Stomach (tissue), 4 donors: ENCODE measurements around the gene ARL4D.

Experiments
- CTCF ChIP-seq, 7 experiments: fragments of 450-650 bp in 4 of 7; fragments of 200-600 bp in 3 of 7; sonication (generic) in 3 of 7; IDR thresholded peaks; one replicate each; pipeline ENCODE4 v1.5.1; 2016 to 2019; ENCODE audit warnings: antibody characterized with exemption in 7 of 7, control low read depth in 2 of 7, mild to moderate bottlenecking in 1 of 7
- EP300 ChIP-seq: sonication (generic); formaldehyde crosslinking; IDR thresholded peaks from one replicate; pipeline ENCODE4 v1.6.1; 2017; ENCODE audit warnings: antibody characterized with exemption

GRCh38 chr17:43367737-43368242 lies 31.0 kb upstream of the ARL4D start:
- no peak for TF ChIP-seq EP300
- no peak for TF ChIP-seq CTCF (IDR thresholded peaks at IDR 0.05)
